NAMALWA (cell line): ENCODE results near the gene DIPK1A.
A peak's percentile ranks its signal among the peaks of the same experiment; 100 is the strongest.
"Not testable (repeated sequence)": the region's sequence is repeated elsewhere in the genome, so short reads cannot be mapped to it uniquely, and the experiment has no call there.

Experiments
- DNase-seq: peaks from one replicate; pipeline ENCODE4 v3.0.0-alpha.2; 2015; ENCODE audit warnings: low spot score

The DIPK1A gene

DNA sequence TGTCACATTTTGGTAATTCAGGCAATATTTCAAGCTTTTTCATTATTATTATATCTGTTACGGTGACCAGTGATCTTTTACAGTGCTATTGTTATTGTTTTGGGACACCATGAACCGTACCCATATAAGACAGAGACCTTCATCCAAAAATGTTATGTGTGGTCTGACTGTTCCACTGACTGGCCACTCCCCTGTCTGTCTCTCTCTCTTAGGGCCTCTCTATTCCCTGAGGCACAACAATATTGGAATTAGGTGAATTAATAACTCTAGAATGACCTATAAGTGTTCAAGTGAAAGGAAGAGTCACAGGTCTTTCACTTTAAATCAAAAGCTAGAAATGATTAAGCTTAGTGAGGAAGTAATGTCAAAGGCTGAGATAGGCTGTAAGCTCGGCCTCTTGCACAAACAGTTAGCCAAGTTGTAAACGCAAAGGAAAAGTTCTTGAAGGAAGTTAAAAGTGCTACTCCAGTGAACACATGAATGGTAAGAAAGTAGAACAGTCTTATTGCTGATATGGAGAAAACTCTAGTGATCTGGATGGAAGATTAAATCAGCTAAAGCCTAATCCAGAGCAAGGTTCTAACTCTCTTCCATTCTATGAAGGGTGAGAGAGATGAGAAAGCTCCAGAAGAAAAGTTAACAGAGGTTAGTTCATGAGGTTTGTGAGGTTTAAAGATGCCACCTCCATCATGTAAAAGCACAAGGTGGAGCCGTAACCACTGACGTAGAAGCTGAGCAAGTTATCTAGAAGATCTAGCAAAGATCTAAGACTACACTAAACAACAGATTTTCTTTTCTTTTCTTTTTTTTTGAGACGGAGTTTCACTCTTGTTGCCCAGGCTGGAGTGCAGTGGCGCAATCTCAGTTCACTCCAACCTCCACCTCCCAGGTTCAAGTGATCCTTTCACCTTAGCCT is 19.7 kb upstream of the DIPK1A start:
- DNase-seq = no peak

GRCh38 chr1:92975551-92976232 is 14.4 kb upstream of the DIPK1A start:
- DNase-seq = peak; percentile 80

- not testable (repeated sequence) for DNase-seq
These were observed 12.8 kb upstream of the DIPK1A start for GRCh38 chr1:92974112-92974511.

GRCh38 chr1:92973203-92973897 is 12.1 kb upstream of the DIPK1A start:
- peak; percentile 60 for DNase-seq

GRCh38 chr1:92972409-92973129 is 11.3 kb upstream of the DIPK1A start:
- no peak for DNase-seq

- not testable (repeated sequence) for DNase-seq
These were observed 10.7 kb upstream of the DIPK1A start for GRCh38 chr1:92971932-92972331.

GRCh38 chr1:92970990-92971689 is 9.9 kb upstream of the DIPK1A start:
- DNase-seq = no peak

- no peak for DNase-seq
These were observed 8.3 kb upstream of the DIPK1A start for GRCh38 chr1:92969517-92969916.

GRCh38 chr1:92968138-92969032 is 7.1 kb upstream of the DIPK1A start:
- peak; percentile 60 for DNase-seq

GRCh38 chr1:92964998-92965397 is 3.7 kb upstream of the DIPK1A start:
- no peak for DNase-seq

DNA sequence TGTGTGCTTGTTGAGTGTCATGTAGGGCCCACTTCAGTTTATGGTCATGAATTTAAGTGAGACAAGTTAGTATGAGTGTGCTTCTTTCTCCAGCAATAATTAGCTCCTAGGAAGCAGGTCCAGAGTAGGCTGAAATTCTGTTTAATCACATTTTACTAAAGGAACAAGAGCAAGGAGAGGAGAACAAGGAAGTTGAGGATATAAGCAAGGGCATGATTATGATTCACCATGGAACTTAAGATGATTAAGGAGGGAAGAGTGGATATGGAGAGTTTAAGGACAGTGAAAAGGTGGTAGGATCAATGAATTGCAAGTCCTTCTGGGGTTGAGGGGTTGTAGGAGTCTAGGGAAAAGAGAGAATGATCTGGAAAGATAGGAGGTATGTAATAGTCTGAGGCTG is 3.1 kb upstream of the DIPK1A start:
- DNase-seq = no peak

GRCh38 chr1:92961896-92962752 is 862 bp upstream of the DIPK1A start:
- DNase-seq = peak; percentile 93

DNA sequence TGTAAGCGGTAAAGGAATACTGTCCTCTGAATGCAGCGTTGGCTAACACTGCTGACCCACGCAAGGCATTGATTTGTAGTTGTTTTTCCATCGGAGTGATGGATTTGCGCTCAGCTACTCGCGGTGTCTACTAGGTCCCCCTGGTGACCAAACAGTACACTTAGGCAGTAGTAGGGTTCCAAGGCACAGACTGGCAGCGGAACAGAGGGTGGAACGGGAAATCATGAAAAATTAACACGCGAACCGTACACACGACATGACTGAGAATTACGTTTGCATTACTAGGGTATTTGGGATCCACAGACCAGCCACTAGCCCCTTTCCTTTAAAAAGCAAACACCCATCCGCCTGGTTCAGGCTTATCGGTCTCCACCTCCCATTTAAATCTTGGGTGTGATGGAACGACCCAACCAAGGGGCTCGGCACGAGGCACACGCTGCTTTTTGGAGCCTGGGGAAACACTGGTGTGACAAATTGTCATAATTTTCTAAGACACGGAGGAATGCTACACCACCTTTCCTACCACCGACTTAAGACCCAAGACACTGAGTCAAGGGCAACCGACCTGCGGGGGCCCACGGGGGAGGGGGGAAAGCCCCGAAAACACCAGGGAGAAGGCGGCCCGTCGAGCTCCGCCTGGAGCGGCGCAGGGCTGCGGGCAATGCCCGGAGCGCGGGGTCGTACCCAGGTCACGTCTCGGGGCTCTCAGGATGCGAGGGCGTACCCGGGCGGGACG is 699 bp downstream of the DIPK1A start:
- DNase-seq = peak; percentile 93

DNA sequence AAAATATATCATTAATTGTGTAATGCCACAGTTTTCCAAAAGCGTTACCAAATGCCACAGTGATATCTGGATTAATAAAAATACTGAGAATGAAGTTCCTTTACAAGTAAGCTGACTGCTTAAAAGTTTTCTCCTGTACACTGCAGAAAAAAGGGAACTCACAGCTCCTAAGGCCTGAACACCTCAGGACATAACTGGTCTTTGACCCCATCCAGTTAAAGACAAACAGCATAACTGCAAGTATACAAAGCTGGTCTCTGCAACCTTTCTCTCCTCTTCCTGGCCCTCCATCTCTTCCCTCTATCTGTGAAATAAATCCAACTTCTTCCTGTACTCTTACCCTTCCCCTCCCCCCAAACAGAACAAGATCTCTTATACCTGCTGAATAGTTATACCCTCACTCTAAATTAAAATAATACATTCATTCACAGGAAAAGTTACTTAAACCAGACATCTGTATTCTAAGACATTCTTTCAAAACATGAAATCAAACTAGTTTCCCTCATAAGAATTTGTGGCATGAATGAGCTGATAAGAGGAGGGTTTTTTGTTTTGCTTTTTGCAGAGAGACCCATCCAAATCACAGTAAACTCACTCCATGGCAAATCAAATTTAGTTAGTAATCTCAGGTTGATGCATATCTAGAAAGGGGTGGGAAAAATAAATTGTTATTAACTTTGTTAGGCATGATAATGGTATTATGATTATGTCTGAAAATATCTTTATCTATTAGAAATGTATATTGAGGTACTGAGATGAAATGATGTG is 2.9 kb downstream of the DIPK1A start:
- peak; percentile 41 for DNase-seq

DNA sequence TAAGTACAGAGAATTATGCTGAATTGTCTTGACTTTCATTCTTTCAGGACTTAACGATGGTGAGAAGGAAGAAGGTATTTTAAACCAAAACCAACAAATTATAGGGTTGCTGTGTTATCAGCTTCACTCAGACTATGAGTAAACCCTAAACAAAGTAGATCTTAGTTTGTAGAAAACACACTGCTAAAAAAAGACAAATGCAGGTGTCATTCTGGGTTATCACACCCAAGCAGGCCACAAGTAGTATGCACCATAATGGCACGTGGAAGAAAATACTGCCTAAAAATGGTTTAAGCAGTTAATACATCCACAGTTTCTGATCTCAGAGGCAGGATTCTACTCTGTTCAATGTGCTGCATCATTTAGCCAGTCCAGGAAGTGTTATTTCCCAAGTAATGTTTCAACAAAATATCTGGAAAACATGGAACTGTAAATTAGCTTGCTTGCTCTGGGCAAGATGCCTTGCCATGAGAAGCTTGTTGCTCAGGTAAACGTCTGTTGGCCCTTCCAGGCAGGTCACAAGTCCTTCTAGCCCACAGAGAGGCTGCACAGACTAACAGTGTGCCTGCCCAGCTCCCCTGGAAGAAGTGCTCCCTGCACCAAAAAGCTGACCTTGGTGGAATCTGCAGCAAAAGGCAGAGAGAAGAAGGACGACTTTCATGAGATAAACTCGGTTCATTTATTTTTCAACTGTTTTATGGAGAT is 4.1 kb downstream of the DIPK1A start:
- peak; percentile 68 for DNase-seq

- DNase-seq = no peak
These were observed 4.8 kb downstream of the DIPK1A start for GRCh38 chr1:92956254-92957029.
